ENCODE results near the gene FXYD1.
A peak's percentile ranks its signal among the peaks of the same experiment; 100 is the strongest.
"Not testable (repeated sequence)": the region's sequence is repeated elsewhere in the genome, so short reads cannot be mapped to it uniquely, and the experiment has no call there.

FXYD1 gene

DNA sequence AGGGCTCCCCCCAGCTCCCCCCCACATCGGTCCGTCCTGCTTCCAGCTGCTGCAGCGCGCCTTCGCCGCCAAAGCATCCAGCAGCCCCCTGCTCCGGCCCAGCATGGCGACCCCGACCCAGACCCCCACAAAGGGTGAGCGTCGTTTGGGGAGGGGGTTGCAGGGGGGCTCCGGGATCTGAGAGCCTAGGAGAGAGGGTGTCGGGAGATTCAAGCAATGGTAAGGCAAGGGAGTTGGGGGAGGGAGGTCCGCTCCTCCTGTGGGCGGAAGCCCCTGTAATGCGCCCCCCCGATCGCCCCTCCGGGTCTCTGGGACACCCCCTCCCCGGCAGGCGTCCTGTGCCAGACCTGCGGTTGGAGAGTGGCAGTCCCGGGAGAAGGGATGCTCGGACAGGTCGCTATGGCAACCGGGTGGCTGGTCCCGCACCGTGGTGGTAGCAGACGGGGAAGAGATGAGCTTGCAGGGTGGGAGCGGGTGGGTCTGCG is 4.6 kb downstream of the FXYD1 start, which contains the start of gene FXYD7:
TSS of gene FXYD7 (plus strand) at position 25 of the 485 bp plus-strand sequence. CDS start at position 104, 79 bp downstream.
- no peak for DNase-seq (ENCODE audit: low read depth)

DNA sequence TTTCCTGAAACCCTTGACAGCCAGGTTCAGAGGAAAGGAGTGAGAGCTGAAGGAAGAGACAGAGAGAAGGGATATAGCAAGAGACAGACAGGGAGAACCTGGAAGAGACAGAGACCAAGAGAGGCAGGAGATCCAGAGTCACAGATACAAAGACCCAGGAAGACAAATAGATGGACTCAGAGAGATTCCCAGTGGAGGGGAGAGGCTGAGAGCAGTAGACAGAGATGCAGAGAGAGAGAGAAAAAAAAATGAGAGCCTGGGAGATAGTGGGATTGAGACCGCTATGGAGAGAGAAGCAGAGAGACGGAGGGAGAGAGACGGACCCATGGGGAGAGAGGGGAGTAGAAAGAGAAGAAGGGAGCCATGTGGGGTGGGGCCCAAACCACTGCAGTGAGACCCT is 5.2 kb downstream of the FXYD1 start:
- DNase-seq (ENCODE audit: low read depth): no peak

DNA sequence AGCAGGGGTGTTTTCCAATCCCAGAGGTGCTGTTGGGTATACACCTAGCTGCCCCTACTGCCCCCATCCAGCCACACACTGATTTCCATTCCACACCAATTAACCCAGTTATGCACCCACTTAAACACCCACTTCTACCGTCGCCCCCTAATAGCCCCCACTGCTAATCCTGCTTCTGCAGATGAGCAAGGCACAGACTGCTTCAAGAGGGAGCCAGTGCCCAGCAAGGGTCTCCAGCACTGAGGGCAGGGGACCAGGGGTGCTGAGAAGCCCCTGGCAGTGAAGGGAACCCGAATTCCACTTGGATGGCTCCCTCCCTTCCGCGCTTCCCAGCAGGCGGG is 5.6 kb downstream of the FXYD1 start:
- DNase-seq (ENCODE audit: low read depth): no peak

GRCh38 chr19:35144600-35145436 is 6.2 kb downstream of the FXYD1 start:
- DNase-seq (ENCODE audit: low read depth): no peak

GRCh38 chr19:35146746-35147459 is 8.3 kb downstream of the FXYD1 start:
- no peak for DNase-seq (ENCODE audit: low read depth)

DNA sequence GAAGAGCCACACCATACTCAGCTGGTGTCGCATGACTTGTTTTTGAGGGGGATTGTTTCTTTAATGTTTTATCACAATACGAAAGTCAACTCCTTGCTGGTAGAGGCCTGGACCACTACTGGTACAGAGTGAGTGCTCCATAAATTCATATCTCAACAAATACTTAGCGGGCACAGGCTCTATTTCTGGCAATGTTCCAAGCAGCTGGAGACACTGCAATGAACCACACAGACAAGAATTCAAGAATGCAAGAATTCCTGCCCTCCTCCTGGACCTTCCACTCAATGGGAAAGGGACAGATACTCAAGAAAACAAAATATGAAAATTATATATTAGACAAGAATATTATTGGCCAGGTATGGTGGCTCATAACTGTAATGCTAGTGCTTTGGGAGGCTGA is 10.8 kb downstream of the FXYD1 start:
- no peak for DNase-seq (ENCODE audit: low read depth)

GRCh38 chr19:35150445-35150844 is 11.8 kb downstream of the FXYD1 start:
- no peak for DNase-seq (ENCODE audit: low read depth)

- no peak for DNase-seq (ENCODE audit: low read depth)
These were observed 12.8 kb downstream of the FXYD1 start for GRCh38 chr19:35151273-35152065.

GRCh38 chr19:35153129-35153522 is 14.5 kb downstream of the FXYD1 start:
- not testable (repeated sequence) for DNase-seq (ENCODE audit: low read depth)

DNA sequence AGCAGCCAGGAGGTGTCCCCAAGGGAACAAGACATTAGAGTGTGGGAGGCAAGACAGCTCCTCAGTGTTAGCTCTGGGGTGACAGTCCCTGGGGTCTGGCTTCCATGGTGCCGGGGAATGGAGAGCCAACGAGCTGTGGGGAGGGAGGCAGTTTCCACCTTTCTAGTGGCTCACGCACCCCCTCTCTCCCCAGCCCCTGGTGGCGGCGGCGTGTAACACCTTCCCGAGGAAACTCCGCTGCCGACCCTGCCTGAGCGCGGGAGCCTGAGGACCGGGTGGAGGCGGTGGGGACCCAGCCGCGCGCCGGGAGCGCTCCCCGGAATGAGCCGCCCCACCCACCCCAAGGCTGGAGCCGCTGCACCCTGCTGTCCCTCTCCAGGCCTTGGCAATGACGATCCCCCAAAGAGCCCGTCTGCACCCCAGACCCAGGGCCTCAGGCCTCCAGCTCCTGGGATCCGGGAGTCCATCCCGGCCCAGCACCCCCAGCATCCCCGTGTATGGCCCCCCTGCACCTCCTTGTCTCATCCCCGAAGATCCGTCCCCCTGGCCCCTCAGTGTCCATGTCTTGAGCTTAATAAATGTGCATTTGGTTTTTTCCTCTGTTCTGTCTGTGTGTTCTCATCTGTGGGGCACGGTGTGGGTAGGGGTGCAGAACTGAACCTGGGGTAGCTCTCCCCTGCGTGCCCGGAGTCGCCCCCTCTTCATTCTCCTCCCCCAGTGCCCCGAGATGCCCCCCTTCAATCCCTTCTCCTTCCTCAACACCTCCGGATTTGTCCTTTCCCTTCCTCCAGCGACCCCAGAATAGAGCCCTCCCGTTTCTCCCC is 15.3 kb downstream of the FXYD1 start:
- peak; percentile 77 for DNase-seq (ENCODE audit: low read depth)

DNA sequence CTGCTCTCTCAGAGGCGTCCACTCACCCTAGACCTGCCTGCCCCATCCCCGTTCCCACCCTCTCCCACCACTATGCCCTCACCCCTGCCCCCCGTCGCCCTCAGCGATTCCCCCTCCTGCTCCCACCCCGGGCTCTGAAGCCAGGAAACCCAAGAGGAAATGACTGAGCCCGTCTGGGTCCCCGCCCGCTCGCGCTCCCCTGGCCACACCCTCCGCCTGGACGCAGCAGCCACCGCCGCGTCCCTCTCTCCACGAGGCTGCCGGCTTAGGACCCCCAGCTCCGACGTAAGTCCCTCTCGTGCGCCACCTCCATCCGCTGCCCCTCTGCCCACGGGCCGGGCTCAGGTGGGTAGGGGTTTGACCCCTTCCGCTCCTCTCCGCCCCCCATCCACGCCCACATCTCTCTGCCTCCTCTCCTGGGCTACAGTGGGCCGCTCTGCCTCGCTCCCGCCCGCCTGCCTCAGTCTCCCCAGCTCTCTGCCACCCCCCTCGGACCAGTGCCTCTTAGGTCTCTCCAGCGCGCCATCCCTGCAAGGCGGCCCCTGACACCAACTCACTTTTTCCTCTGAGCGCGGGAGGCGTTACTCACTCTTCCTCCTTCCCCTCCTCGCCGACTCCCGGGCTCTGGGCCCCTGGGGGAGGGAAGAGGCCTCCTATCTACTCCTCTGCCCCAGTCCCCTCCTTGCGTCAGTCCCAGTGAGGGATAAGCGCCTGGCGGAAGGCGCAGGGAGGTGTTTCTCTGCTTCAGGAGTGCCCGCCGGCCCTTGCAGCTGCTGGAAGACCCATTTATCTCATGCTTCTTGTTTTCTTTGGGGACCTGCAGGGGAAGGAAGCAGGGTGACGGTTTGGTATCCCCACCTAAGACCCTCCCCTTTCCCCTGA is 16.1 kb downstream of the FXYD1 start, which contains the start of gene FXYD5:
TSS of gene FXYD5 (plus strand) at position 211 of the 882 bp plus-strand sequence. CDS start 816 bp downstream, outside the sequence.
- peak; percentile 81 for DNase-seq (ENCODE audit: low read depth)

- peak; percentile 39 for DNase-seq (ENCODE audit: low read depth)
These were observed 16.8 kb downstream of the FXYD1 start for GRCh38 chr19:35155441-35155840.

- DNase-seq (ENCODE audit: low read depth): no peak
These were observed 17.5 kb downstream of the FXYD1 start for GRCh38 chr19:35155981-35156672.

DNA sequence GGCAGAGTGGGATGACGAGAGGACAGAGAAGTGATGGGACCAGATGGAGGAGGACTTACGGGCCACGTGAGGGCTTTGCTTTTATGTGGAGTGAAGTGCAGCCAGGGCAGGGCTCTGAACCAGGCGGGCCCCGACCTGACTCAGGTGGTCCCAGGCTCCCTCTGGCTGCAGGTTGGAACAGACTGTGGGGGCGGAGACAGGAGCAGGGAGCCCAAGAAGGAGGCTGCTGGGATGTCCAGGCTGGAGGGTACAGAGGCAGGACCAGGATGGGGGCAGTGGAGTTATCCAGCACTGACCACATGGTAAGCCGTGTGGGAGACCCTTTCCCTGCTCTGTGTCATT is 18.0 kb downstream of the FXYD1 start:
- DNase-seq (ENCODE audit: low read depth): no peak

GRCh38 chr19:35157431-35157830 is 18.8 kb downstream of the FXYD1 start:
- DNase-seq (ENCODE audit: low read depth): no peak

GRCh38 chr19:35159606-35160005 is 21.0 kb downstream of the FXYD1 start:
- no peak for DNase-seq (ENCODE audit: low read depth)

DNA sequence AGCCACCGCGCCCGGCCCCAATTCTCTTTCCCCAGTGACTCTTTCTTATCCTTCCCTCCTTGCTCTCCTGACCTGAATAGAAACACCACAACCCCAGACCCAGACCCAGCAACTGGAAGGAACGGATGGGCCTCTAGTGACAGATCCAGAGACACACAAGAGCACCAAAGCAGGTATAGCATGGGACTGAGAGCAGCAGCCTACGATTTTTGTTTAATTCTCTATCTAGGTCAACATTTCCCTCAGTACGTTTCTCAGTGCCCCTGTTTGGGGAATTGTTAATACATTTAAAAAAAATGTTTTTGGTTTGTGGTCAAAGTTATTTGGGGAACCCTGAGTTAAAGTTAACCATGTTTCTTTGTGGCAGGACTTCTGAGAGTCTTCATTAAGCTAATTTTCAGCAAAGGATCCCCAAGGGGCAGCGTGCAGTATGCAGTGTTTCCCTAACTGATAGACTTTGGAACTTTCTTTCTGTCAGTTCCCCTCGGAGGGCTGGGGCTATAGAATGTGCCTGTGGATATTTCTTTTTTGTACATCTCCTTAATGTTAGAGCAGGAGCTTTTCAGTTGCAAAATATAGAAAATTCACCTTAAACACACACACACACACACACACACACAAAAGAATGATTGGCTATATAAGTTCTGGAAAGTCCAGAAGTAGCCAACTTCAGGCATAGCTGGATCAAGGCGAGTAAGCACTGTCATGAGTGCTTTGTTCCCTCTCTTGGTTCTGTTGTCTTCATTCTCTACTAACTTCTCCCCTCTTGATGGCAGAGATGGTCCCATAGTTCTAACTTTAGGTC is 22.2 kb downstream of the FXYD1 start:
- DNase-seq (ENCODE audit: low read depth): no peak

DNA sequence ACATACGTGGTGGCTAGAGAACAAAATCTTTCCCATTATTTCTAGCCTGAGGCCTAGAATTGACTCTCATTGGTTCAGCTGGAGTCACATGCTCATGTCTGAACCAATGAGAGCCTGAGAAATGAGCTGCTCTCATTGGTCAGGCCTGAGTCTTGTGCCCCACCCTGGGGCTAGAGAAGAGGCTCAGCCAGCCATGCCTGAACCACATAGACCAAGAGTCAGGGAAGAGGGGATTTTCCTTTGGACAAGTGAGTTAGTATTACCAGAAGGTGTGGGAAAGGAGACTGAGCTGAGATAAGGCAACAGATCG is 22.8 kb downstream of the FXYD1 start:
- no peak for DNase-seq (ENCODE audit: low read depth)
